GM18861 (cell line): Measurements from ENCODE around the gene LRRC1.
"Not testable (repeated sequence)": the region's sequence is repeated elsewhere in the genome, so short reads cannot be mapped to it uniquely, and the experiment has no call there.

Experiments
- ATAC-seq: cut with Tn5 transposase; IDR thresholded peaks from one replicate; pipeline ENCODE4 v1.9.1; 2021; ENCODE audit not compliant: unreplicated experiment

Gene LRRC1

GRCh38 chr6:53792016-53792415, 2.8 kb upstream of the LRRC1 start:
- ATAC-seq, result no peak

GRCh38 chr6:53792973-53793317, 1.9 kb upstream of the LRRC1 start:
- ATAC-seq, result no peak

GRCh38 chr6:53793318-53794136, 1.3 kb upstream of the LRRC1 start:
- peak; percentile 31 for ATAC-seq

- ATAC-seq, result peak; percentile 73
These were observed 577 bp upstream of the LRRC1 start for GRCh38 chr6:53794137-53794719.

GRCh38 chr6:53795340-53795701, 516 bp downstream of the LRRC1 start:
- ATAC-seq, result no peak

GRCh38 chr6:53795702-53796450, 1.1 kb downstream of the LRRC1 start:
- no peak for ATAC-seq

- ATAC-seq, result no peak
These were observed 1.6 kb downstream of the LRRC1 start for GRCh38 chr6:53796451-53796780.

GRCh38 chr6:53796791-53797190, 2.0 kb downstream of the LRRC1 start:
- ATAC-seq, result no peak

- ATAC-seq, result no peak
These were observed 2.5 kb downstream of the LRRC1 start for GRCh38 chr6:53797304-53797703.

- no peak for ATAC-seq
These were observed 4.5 kb downstream of the LRRC1 start for GRCh38 chr6:53799340-53799739.

GRCh38 chr6:53801022-53801421, 6.2 kb downstream of the LRRC1 start:
- ATAC-seq, result no peak

GRCh38 chr6:53802582-53802981, 7.8 kb downstream of the LRRC1 start:
- ATAC-seq, result no peak

GRCh38 chr6:53803081-53803860, 8.5 kb downstream of the LRRC1 start:
- ATAC-seq, result no peak

- no peak for ATAC-seq
These were observed 10.2 kb downstream of the LRRC1 start for GRCh38 chr6:53805016-53805415.

GRCh38 chr6:53805725-53806124, 10.9 kb downstream of the LRRC1 start:
- ATAC-seq, result no peak

- ATAC-seq, result not testable (repeated sequence)
These were observed 12.8 kb downstream of the LRRC1 start for GRCh38 chr6:53807606-53808005.

GRCh38 chr6:53808302-53808881, 13.6 kb downstream of the LRRC1 start:
- ATAC-seq, result no peak

GRCh38 chr6:53809691-53810090, 14.9 kb downstream of the LRRC1 start:
- ATAC-seq, result no peak

- peak; percentile 95 for ATAC-seq
These were observed 16.3 kb downstream of the LRRC1 start for GRCh38 chr6:53811082-53811481.

GRCh38 chr6:53811746-53812145, 16.9 kb downstream of the LRRC1 start:
- no peak for ATAC-seq

GRCh38 chr6:53813096-53813495, 18.3 kb downstream of the LRRC1 start:
- no peak for ATAC-seq
